HEK293 (cell line): ENCODE measurements around the gene TMEM171.

ENCODE experiments used
- CTCF ChIA-PET: fragments of 350-600 bp; formaldehyde crosslinking; extraction: SDS; loops from one replicate; lab custom pipeline; 2021; ENCODE audit warnings: antibody characterized with exemption; lab: Yijun Ruan, JAX
- POLR2A ChIA-PET: fragments of 300-600 bp; formaldehyde crosslinking; extraction: SDS; loops from one replicate; lab custom pipeline; 2020; ENCODE audit warnings: antibody characterized with exemption, inconsistent platforms; lab: Yijun Ruan, JAX
- H3K27ac ChIP-seq: fragments of 200-500 bp; sonication (Bioruptor generic); 2 replicates; pipeline ENCODE4 v1.5.1; 2014; ENCODE audit warnings: low read depth, low read length, control low read depth, inconsistent platforms; ENCODE audit errors: extremely low read depth
- H3K36me3 ChIP-seq, 2 experiments: fragments of 200-500 bp in 1 of 2; sonication (Bioruptor generic) in 1 of 2; 1 replicate in 1 of 2; 2 replicates in 1 of 2; pipeline ENCODE4 v1.5.1; 2014 to 2017; ENCODE audit warnings: inconsistent platforms in 2 of 2, low read length in 2 of 2; ENCODE audit not compliant: control insufficient read depth in 2 of 2, insufficient read depth in 1 of 2
- H3K4me1 ChIP-seq: fragments of 200-500 bp; sonication (Bioruptor generic); 2 replicates; pipeline ENCODE4 v1.5.1; 2014; ENCODE audit warnings: mild to moderate bottlenecking, low read length, inconsistent platforms; ENCODE audit not compliant: control insufficient read depth, insufficient read depth
- H3K4me3 ChIP-seq: 2 replicates; pipeline ENCODE4 v1.5.1; 2011; ENCODE audit warnings: low read depth, mild to moderate bottlenecking, control low read depth, low read length, moderate library complexity
- H3K9me3 ChIP-seq: fragments of 200-500 bp; sonication (Bioruptor generic); 2 replicates; pipeline ENCODE4 v1.5.1; 2014; ENCODE audit warnings: low read depth, low read length, inconsistent platforms; ENCODE audit not compliant: control insufficient read depth, insufficient read depth
- OSR2 ChIP-seq: fragments of 450-650 bp; formaldehyde crosslinking; IDR thresholded peaks from 2 replicates; pipeline ENCODE4 v1.5.1; 2016; ENCODE audit warnings: missing biosample characterization, missing genetic modification characterization
- SCRT1 ChIP-seq: fragments of 450-650 bp; formaldehyde crosslinking; IDR thresholded peaks from 2 replicates; pipeline ENCODE4 v1.5.1; 2016; ENCODE audit warnings: missing biosample characterization, missing genetic modification characterization, borderline replicate concordance
- ZNF140 ChIP-seq: fragments of 450-650 bp; formaldehyde crosslinking; IDR thresholded peaks from 2 replicates; pipeline ENCODE4 v1.5.1; 2016; ENCODE audit warnings: missing biosample characterization, missing genetic modification characterization
- ZNF155 ChIP-seq: fragments of 450-650 bp; formaldehyde crosslinking; IDR thresholded peaks from 2 replicates; pipeline ENCODE4 v1.5.1; 2016; ENCODE audit warnings: missing biosample characterization, missing genetic modification characterization
- ZNF221 ChIP-seq: fragments of 450-650 bp; formaldehyde crosslinking; IDR thresholded peaks from 2 replicates; pipeline ENCODE4 v1.5.1; 2017; ENCODE audit warnings: missing biosample characterization, missing genetic modification characterization, borderline replicate concordance
- ZNF23 ChIP-seq: fragments of 450-650 bp; formaldehyde crosslinking; IDR thresholded peaks from 2 replicates; pipeline ENCODE4 v1.5.1; 2016; ENCODE audit warnings: missing biosample characterization, missing genetic modification characterization, borderline replicate concordance
- ZNF561 ChIP-seq: fragments of 450-650 bp; IDR thresholded peaks from 2 replicates; pipeline ENCODE4 v1.5.1; 2018; ENCODE audit warnings: missing biosample characterization, missing genetic modification characterization, borderline replicate concordance
- ZNF707 ChIP-seq: fragments of 450-650 bp; formaldehyde crosslinking; IDR thresholded peaks from 2 replicates; pipeline ENCODE4 v1.5.1; 2016; ENCODE audit warnings: missing biosample characterization, missing genetic modification characterization
- TF ChIP-seq, protein P1 (sequence below): fragments of 450-650 bp; formaldehyde crosslinking; IDR thresholded peaks from 2 replicates; pipeline ENCODE4 v1.5.1; 2016; ENCODE audit warnings: missing biosample characterization, missing genetic modification characterization
- TF ChIP-seq, protein P2 (sequence below): fragments of 450-650 bp; formaldehyde crosslinking; IDR thresholded peaks from 2 replicates; pipeline ENCODE4 v1.5.1; 2017; ENCODE audit warnings: missing biosample characterization, mild to moderate bottlenecking, missing genetic modification characterization, moderate library complexity
- TF ChIP-seq, protein P3 (sequence below): fragments of 450-650 bp; formaldehyde crosslinking; IDR thresholded peaks from 2 replicates; pipeline ENCODE4 v1.5.1; 2017; ENCODE audit warnings: missing biosample characterization, missing genetic modification characterization
- TF ChIP-seq, protein P4 (sequence below): fragments of 450-650 bp; formaldehyde crosslinking; IDR thresholded peaks from 2 replicates; pipeline ENCODE4 v1.5.1; 2017; ENCODE audit warnings: missing biosample characterization, missing genetic modification characterization
- TF ChIP-seq, protein P5 (sequence below): fragments of 450-650 bp; formaldehyde crosslinking; IDR thresholded peaks from 2 replicates; pipeline ENCODE4 v1.5.1; 2016; ENCODE audit warnings: missing biosample characterization, missing genetic modification characterization, low read depth

TMEM171 gene

DNA sequence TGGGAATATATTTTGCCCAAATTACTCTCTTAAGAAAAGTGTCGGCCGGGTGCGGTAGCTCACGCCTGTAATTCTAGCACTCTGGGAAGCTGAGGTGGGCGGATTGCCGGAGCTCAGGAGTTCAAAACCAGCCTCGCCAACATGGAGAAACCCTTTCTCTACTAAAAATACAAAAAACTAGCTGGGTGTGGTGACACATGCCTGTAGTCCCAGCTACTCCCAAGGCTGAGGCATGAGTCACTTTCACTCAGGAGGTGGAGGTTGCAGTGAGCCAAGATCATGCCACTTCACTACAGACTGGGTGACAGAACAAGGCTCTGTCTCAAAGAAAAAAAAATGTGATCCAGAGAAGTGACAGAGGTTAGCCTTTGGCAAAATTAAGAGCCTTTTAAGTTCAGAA, 26.4 kb upstream of the TMEM171 start (continued):
- TF ChIP-seq, protein P1, sequence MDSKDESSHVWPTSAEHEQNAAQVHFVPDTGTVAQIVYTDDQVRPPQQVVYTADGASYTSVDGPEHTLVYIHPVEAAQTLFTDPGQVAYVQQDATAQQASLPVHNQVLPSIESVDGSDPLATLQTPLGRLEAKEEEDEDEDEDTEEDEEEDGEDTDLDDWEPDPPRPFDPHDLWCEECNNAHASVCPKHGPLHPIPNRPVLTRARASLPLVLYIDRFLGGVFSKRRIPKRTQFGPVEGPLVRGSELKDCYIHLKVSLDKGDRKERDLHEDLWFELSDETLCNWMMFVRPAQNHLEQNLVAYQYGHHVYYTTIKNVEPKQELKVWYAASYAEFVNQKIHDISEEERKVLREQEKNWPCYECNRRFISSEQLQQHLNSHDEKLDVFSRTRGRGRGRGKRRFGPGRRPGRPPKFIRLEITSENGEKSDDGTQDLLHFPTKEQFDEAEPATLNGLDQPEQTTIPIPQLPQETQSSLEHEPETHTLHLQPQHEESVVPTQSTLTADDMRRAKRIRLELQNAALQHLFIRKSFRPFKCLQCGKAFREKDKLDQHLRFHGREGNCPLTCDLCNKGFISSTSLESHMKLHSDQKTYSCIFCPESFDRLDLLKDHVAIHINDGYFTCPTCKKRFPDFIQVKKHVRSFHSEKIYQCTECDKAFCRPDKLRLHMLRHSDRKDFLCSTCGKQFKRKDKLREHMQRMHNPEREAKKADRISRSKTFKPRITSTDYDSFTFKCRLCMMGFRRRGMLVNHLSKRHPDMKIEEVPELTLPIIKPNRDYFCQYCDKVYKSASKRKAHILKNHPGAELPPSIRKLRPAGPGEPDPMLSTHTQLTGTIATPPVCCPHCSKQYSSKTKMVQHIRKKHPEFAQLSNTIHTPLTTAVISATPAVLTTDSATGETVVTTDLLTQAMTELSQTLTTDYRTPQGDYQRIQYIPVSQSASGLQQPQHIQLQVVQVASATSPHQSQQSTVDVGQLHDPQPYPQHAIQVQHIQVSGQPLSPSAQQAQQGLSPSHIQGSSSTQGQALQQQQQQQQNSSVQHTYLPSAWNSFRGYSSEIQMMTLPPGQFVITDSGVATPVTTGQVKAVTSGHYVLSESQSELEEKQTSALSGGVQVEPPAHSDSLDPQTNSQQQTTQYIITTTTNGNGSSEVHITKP (tag by site-specific recombination) = peak; percentile 37
- TF ChIP-seq SCRT1 (tag by site-specific recombination) (no peak), ZNF23 (tag by site-specific recombination) (no peak)

DNA sequence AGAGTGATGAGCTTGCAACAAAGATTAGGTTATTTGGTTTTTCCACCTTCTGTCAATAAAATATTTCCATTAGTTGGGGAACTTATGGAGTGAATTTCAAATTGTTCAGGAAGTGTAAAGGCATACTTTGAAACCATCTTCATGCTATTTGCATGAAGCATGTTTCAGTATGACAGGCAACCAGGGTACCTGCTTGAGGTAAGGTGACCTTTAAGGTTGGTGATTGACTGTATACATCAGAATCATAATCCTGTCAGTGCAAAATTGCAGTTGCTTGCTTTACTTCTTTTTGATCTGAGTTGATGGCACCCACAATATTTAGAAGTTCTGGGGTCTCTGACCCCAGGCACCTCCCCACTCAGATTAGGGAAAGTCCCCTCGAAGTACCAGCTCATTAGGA, 26.0 kb upstream of the TMEM171 start:
- CTCF ChIA-PET = interaction anchor here (0.7 to 4.2 kb wide), 5 partner anchors 11 to 138 kb away, joined by 3 to 13 read pairs (median 4); no protein-coding TSS in a partner anchor

DNA sequence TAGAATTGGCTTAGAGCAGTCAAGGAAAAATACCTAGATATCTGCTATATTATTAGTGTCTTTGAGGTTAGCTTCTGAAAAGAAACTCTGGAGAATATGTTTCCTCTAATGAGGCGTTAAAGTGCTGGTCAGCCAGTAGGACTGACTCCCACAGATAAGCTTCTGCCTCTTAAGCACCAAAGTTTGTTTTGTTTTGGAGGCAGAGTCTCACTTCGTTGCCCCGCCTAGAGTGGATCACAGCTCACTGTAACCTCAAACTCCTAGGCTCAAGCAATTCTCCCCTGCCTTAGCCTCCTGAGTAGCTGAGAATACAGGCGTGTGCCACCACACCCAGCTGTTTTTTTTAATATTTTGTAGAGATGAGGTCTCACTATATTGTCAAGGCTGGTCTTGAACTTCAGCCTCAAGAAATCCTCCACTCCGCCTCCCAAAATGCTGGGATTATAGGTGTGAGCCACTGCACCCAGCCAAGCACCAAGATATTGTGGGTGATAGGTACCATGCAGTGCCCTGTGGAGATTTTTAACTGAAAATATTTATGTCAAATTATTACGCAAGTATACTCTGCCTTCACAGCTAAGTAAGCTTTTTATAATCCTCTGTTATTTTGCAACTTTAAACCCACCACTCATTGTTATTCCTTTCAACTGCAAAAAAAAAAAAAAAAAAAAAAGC, 24.7 kb upstream of the TMEM171 start:
- Histone ChIP-seq H3K36me3 (no peaks in the 10 kb centered on the region), H3K27ac (no peak overlapping the region), H3K4me1 (0 out of 2 replicates have a peak, but pooled peaks cover 2% of the 10 kb centered on the region), H3K4me3 (no peak overlapping the region), H3K9me3 (no peaks in the 10 kb centered on the region)
- ChIA-PET POLR2A (interaction anchor here (0.5 to 1.5 kb wide), 2 partner anchors 353 to 736 kb away, joined by 4 read pairs; partner anchors contain the start of gene FOXD1), CTCF (interaction anchor here (0.6 to 4.2 kb wide), 5 partner anchors 12 to 257 kb away, joined by 3 to 13 read pairs (median 3); no protein-coding TSS in a partner anchor)
- peak; percentile 57; the same call in 1 of the 2 replicates for TF ChIP-seq OSR2 (tag by site-specific recombination)
- TF ChIP-seq, protein P2, sequence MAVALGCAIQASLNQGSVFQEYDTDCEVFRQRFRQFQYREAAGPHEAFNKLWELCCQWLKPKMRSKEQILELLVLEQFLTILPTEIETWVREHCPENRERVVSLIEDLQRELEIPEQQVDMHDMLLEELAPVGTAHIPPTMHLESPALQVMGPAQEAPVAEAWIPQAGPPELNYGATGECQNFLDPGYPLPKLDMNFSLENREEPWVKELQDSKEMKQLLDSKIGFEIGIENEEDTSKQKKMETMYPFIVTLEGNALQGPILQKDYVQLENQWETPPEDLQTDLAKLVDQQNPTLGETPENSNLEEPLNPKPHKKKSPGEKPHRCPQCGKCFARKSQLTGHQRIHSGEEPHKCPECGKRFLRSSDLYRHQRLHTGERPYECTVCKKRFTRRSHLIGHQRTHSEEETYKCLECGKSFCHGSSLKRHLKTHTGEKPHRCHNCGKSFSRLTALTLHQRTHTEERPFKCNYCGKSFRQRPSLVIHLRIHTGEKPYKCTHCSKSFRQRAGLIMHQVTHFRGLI (tag by site-specific recombination) = no peak

More for the DNA sequence above, 26.0 kb upstream of the TMEM171 start:
- H3K27ac ChIP-seq = no peak overlapping the region
- no peaks in the 10 kb centered on the region for H3K9me3 ChIP-seq
- TF ChIP-seq ZNF707 (tag by site-specific recombination) (no peak), ZNF140 (tag by site-specific recombination) (no peak)
- TF ChIP-seq, protein P1 (tag by site-specific recombination) = peak; percentile 6; the same call in 1 of the 2 replicates
- H3K4me3 ChIP-seq = no peak overlapping the region
- 0 out of 2 replicates have a peak, but pooled peaks cover 2% of the 10 kb centered on the region for H3K4me1 ChIP-seq
- H3K36me3 ChIP-seq = peaks cover 0 to 3% of the 10 kb centered on the region in 2 experiments; a peak in 1 of 3 replicates
- POLR2A ChIA-PET = interaction anchor here (1.5 kb wide), 1 partner anchor 354 kb away, joined by 4 read pairs; the partner anchor contains the start of gene FOXD1

DNA sequence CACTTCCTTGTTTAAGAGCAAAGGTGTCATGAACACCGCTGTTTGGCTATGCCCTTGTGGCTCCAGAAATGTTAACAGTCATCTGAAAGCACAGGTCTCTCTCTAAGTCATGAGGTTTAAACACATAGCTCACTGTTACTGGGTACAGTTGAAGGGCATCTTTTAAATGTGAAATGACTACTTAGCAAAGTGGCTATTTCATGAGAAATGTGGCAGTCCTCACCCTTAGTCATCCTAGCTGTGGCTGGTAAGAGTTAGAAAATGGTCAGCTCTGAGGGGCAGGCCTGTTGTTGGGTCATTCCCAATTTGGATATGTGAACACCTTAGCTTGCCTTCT, 24.2 kb upstream of the TMEM171 start:
- CTCF ChIA-PET = interaction anchor here (0.6 to 4.2 kb wide), 4 partner anchors 13 to 140 kb away, joined by 3 to 13 read pairs (median 3); no protein-coding TSS in a partner anchor
- POLR2A ChIA-PET = interaction anchor here (0.5 kb wide), 1 partner anchor 12 kb away, joined by 3 read pairs; no protein-coding TSS in a partner anchor
- Histone ChIP-seq H3K36me3 (no peaks in the 10 kb centered on the region), H3K4me3 (no peak overlapping the region), H3K9me3 (no peaks in the 10 kb centered on the region), H3K27ac (no peak overlapping the region), H3K4me1 (0 out of 2 replicates have a peak, but pooled peaks cover 2% of the 10 kb centered on the region)
- TF ChIP-seq, protein P3, sequence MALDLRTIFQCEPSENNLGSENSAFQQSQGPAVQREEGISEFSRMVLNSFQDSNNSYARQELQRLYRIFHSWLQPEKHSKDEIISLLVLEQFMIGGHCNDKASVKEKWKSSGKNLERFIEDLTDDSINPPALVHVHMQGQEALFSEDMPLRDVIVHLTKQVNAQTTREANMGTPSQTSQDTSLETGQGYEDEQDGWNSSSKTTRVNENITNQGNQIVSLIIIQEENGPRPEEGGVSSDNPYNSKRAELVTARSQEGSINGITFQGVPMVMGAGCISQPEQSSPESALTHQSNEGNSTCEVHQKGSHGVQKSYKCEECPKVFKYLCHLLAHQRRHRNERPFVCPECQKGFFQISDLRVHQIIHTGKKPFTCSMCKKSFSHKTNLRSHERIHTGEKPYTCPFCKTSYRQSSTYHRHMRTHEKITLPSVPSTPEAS (tag by site-specific recombination) = no peak
- TF ChIP-seq ZNF561 (tag by site-specific recombination) = no peak
- TF ChIP-seq ZNF221 (tag by site-specific recombination) = no peak
- TF ChIP-seq, protein P4, sequence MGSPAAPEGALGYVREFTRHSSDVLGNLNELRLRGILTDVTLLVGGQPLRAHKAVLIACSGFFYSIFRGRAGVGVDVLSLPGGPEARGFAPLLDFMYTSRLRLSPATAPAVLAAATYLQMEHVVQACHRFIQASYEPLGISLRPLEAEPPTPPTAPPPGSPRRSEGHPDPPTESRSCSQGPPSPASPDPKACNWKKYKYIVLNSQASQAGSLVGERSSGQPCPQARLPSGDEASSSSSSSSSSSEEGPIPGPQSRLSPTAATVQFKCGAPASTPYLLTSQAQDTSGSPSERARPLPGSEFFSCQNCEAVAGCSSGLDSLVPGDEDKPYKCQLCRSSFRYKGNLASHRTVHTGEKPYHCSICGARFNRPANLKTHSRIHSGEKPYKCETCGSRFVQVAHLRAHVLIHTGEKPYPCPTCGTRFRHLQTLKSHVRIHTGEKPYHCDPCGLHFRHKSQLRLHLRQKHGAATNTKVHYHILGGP (tag by site-specific recombination) = no peak
- TF ChIP-seq, protein P5, sequence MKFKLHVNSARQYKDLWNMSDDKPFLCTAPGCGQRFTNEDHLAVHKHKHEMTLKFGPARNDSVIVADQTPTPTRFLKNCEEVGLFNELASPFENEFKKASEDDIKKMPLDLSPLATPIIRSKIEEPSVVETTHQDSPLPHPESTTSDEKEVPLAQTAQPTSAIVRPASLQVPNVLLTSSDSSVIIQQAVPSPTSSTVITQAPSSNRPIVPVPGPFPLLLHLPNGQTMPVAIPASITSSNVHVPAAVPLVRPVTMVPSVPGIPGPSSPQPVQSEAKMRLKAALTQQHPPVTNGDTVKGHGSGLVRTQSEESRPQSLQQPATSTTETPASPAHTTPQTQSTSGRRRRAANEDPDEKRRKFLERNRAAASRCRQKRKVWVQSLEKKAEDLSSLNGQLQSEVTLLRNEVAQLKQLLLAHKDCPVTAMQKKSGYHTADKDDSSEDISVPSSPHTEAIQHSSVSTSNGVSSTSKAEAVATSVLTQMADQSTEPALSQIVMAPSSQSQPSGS (tag by site-specific recombination) = no peak
- TF ChIP-seq ZNF155 (tag by site-specific recombination) = no peak
